Liver (tissue), 3 donors: ENCODE data around the gene DOCK1.

Source experiments
- CTCF ChIP-seq: fragments of 150-350 bp; IDR thresholded peaks from 2 replicates; pipeline ENCODE4 v1.5.1; 2017; ENCODE audit warnings: improper control_type of control experiment, low read depth, low read length; ENCODE audit not compliant: missing input control
- HNF4G ChIP-seq: IDR thresholded peaks from 2 replicates; pipeline ENCODE4 v1.6.1; 2016; ENCODE audit warnings: antibody characterized with exemption
- REST ChIP-seq: IDR thresholded peaks from 2 replicates; pipeline ENCODE4 v1.6.1; 2016; ENCODE audit warnings: antibody characterized with exemption, mild to moderate bottlenecking
- donor health status: healthy.
- donor health status: healthy.

- no peak for TF ChIP-seq HNF4G
- TF ChIP-seq REST, result no peak
- no peak for TF ChIP-seq CTCF
Observed at GRCh38 chr10:127153181-127153580, 248.0 kb downstream of the DOCK1 start.
